Glutamatergic neuron (in vitro differentiated cells): ENCODE data around the gene CCDC8. TPM values are rescaled to one million over a fixed set of nuclear protein-coding genes. Genes with fewer than 3 reads are reported as not detected.
A peak's percentile ranks its signal among the peaks of the same experiment; 100 is the strongest.

Experiments used
- DNase-seq: peaks from one replicate; pipeline ENCODE4 v3.0.0; 2022
- H3K27ac Mint-ChIP-seq: one replicate; pipeline ENCODE4 v1.8.0; 2020; ENCODE audit warnings: mild to moderate bottlenecking, mixed read lengths, inconsistent platforms; ENCODE audit not compliant: unreplicated experiment
- H3K27me3 Mint-ChIP-seq: one replicate; pipeline ENCODE4 v1.8.0; 2020; ENCODE audit warnings: mild to moderate bottlenecking, moderate library complexity, mixed read lengths, inconsistent platforms; ENCODE audit not compliant: unreplicated experiment
- H3K36me3 Mint-ChIP-seq: one replicate; pipeline ENCODE4 v1.8.0; 2020; ENCODE audit warnings: mild to moderate bottlenecking, mixed read lengths, inconsistent platforms; ENCODE audit not compliant: unreplicated experiment
- H3K4me1 Mint-ChIP-seq: one replicate; pipeline ENCODE4 v1.8.0; 2020; ENCODE audit warnings: mild to moderate bottlenecking, low read depth, mixed read lengths, inconsistent platforms; ENCODE audit not compliant: unreplicated experiment
- H3K4me3 Mint-ChIP-seq: one replicate; pipeline ENCODE4 v1.8.0; 2020; ENCODE audit warnings: mild to moderate bottlenecking, mixed read lengths, inconsistent platforms; ENCODE audit not compliant: unreplicated experiment
- H3K9me3 Mint-ChIP-seq: one replicate; pipeline ENCODE4 v1.8.0; 2020; ENCODE audit warnings: mild to moderate bottlenecking, moderate library complexity, mixed read lengths, inconsistent platforms; ENCODE audit not compliant: unreplicated experiment
- CTCF ChIP-seq: fragments of 200-600 bp; sonication (generic); IDR thresholded peaks from one replicate; pipeline ENCODE4 v1.5.0; 2021; ENCODE audit not compliant: partially characterized antibody, unreplicated experiment
- total RNA-seq: library from RNA; stranded (reverse); fragmentation: NEBNext Ultra II Directional; extraction: Animal tissue kit (Norgen Biotek cat#: 25700); gene quantifications from one replicate; pipeline ENCODE4 v1.2.1, GENCODE V29; 2021; ENCODE audit not compliant: unreplicated experiment

The CCDC8 gene
- total RNA-seq, 1 donor from 2014 or later, result 6.3 TPM

GRCh38 chr19:46393456-46394401, 19.6 kb downstream of the CCDC8 start:
- peak overlapping the region; percentile 81 for H3K27ac Mint-ChIP-seq
- TF ChIP-seq CTCF, result no peak
- H3K36me3 Mint-ChIP-seq, result peaks cover 7% of the 10 kb centered on the region
- H3K4me3 Mint-ChIP-seq, result no peak overlapping the region
- H3K27me3 Mint-ChIP-seq, result peaks cover 4% of the 10 kb centered on the region
- H3K4me1 Mint-ChIP-seq, result peaks cover 16% of the 10 kb centered on the region
- H3K9me3 Mint-ChIP-seq, result peaks cover 4% of the 10 kb centered on the region
- peak; percentile 45 for DNase-seq

- Mint-ChIP-seq H3K27me3 (peaks cover 4% of the 10 kb centered on the region), H3K4me3 (no peak overlapping the region), H3K9me3 (peaks cover 4% of the 10 kb centered on the region), H3K4me1 (peaks cover 16% of the 10 kb centered on the region), H3K27ac (peak overlapping the region; percentile 81), H3K36me3 (peaks cover 7% of the 10 kb centered on the region)
- no peak for DNase-seq
- TF ChIP-seq CTCF, result no peak
Observed at GRCh38 chr19:46392837-46393236, 20.5 kb downstream of the CCDC8 start.

- Mint-ChIP-seq H3K9me3 (peaks cover 4% of the 10 kb centered on the region), H3K4me3 (peak overlapping the region; percentile 14), H3K4me1 (peaks cover 16% of the 10 kb centered on the region), H3K27ac (peak overlapping the region; percentile 81), H3K27me3 (peaks cover 4% of the 10 kb centered on the region), H3K36me3 (peaks cover 7% of the 10 kb centered on the region)
- no peak for TF ChIP-seq CTCF
- no peak for DNase-seq
Observed at GRCh38 chr19:46392252-46392801, 21.0 kb downstream of the CCDC8 start.

- peaks cover 4% of the 10 kb centered on the region for H3K27me3 Mint-ChIP-seq
- H3K36me3 Mint-ChIP-seq, result peaks cover 7% of the 10 kb centered on the region
- peaks cover 4% of the 10 kb centered on the region for H3K9me3 Mint-ChIP-seq
- DNase-seq, result no peak
- no peak overlapping the region for H3K4me3 Mint-ChIP-seq
- no peak for TF ChIP-seq CTCF
- H3K27ac Mint-ChIP-seq, result no peak overlapping the region
- H3K4me1 Mint-ChIP-seq, result peaks cover 16% of the 10 kb centered on the region
Observed at GRCh38 chr19:46391296-46392251, 21.8 kb downstream of the CCDC8 start.
